Breast epithelium (tissue), 3 donors: ENCODE results near the gene ARL17B.
"Not testable (repeated sequence)": the region's sequence is repeated elsewhere in the genome, so short reads cannot be mapped to it uniquely, and the experiment has no call there.

ENCODE experiments used
- CTCF ChIP-seq, 3 donors: fragments of 450-650 bp; IDR thresholded peaks; one replicate each; pipeline ENCODE4 v1.5.1; 2016 to 2017; ENCODE audit warnings: antibody characterized with exemption in 3 of 3, mild to moderate bottlenecking in 3 of 3, moderate library complexity in 3 of 3
- POLR2A ChIP-seq: fragments of 450-650 bp; IDR thresholded peaks from one replicate; pipeline ENCODE4 v1.6.1; 2016; ENCODE audit warnings: antibody characterized with exemption, mild to moderate bottlenecking, moderate library complexity
- POLR2AphosphoS5 ChIP-seq, 3 donors: sonication (generic); formaldehyde crosslinking; IDR thresholded peaks; one replicate each; pipeline ENCODE4 v1.6.1; 2017; ENCODE audit warnings: antibody characterized with exemption in 3 of 3

- not testable (repeated sequence) for TF ChIP-seq CTCF (IDR thresholded peaks at IDR 0.05); POLR2AphosphoS5 (IDR thresholded peaks at IDR 0.05); POLR2A
These were observed 117.6 kb downstream of the ARL17B start for GRCh38 chr17:46243928-46244327.
